Head of caudate nucleus (tissue), 42 donors: ENCODE measurements around the gene CDH4.

Source experiments
- DNase-seq, 42 donors: peaks; one replicate each; pipeline versions ENCODE4 v3.0.0 to v3.0.0-alpha.2; 2020 to 2021; ENCODE audit warnings: mixed read lengths in 7 of 42
- intact Hi-C: fragments of 100-400 bp; cut with DNase I; formaldehyde crosslinking; loops from one replicate; pipeline ENCODE4 v1.15.0; 2022

CDH4 gene

GRCh38 chr20:61927193-61927825 is 675.2 kb downstream of the CDH4 start:
- intact Hi-C loops: no loop called here
- DNase-seq: peak in 1 of 42 donors; percentile 2

GRCh38 chr20:61927826-61928541 is 675.9 kb downstream of the CDH4 start:
- intact Hi-C loops: no loop called here
- DNase-seq: peak in 1 of 42 donors; percentile 2

DNA sequence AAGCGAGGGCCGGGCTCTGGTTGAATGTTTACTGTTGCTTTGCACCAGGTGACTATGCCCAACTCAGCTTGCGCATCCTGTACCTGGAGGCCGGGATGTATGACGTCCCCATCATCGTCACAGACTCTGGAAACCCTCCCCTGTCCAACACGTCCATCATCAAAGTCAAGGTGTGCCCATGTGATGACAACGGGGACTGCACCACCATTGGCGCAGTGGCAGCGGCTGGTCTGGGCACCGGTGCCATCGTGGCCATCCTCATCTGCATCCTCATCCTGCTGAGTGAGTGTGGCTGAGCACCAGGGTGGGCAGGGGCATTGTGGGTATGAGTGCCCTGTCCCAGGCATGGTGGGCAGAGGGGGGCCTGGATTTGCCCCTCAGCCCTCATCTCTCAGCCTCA is 677.5 kb downstream of the CDH4 start:
- intact Hi-C loops: no loop called here
- peak in 1 of 42 donors; percentile 1 for DNase-seq

GRCh38 chr20:61929971-61930666 is 678.1 kb downstream of the CDH4 start:
- intact Hi-C loops: no loop called here

GRCh38 chr20:61930776-61931475 is 678.9 kb downstream of the CDH4 start:
- intact Hi-C loops: no loop called here
- peak in 2 of 42 donors; percentile 17 to 22 for DNase-seq

More at GRCh38 chr20:61929971-61930666, 678.1 kb downstream of the CDH4 start:
- DNase-seq: peak in 1 of 42 donors; percentile 0

- peak in 1 of 42 donors; percentile 18 for DNase-seq
- intact Hi-C loops: no loop called here
Observed at GRCh38 chr20:61931476-61932198, 679.6 kb downstream of the CDH4 start.

DNA sequence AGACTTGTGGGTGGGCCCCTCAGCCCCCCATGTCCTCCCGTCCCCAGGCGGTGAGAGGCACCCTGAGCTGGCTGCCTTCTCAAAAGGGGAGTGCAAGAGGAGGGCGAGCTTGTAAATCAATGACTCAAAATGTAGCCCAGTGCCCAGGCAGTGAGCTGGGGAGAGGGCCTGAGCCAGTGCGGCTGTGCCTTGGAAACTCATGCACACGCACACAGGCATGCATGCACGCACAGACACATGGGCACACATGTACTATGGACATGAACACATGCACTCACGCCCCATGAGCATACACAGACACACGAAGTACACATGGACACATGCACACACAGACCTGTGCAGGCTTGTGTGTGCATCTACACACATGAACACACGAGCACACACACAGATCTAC is 680.1 kb downstream of the CDH4 start:
- intact Hi-C loops: no loop called here
- peak in 3 of 42 donors; percentile 4 to 12 (median 5) for DNase-seq

- intact Hi-C loops: no loop called here
- peak in 5 of 42 donors; percentile 1 to 26 (median 17) for DNase-seq
Observed at GRCh38 chr20:61932711-61933480, 680.8 kb downstream of the CDH4 start.

DNA sequence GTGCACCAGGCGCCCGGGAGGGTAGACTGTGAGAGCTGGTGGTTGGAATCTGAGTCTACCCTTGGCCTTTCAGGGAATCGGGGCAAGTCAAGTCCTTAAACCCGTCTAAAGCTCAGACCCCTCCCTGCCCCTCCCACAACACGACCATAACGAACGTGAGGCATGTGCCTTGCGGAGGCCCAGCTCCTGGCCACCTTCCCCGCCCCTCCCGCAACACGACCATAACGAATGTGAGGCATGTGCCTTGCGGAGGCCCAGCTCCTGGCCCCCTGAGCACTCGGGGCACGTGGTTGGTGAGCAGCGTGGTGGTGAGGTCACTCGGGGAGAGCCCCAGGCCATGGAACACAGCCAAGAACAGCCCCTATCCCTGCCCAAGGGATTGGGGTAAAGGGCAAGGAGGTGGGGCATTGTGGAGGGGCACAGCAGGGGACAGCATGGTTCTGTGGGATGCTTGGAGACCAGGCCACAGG is 681.5 kb downstream of the CDH4 start:
- intact Hi-C loops: no loop called here
- peak in 2 of 42 donors; percentile 10 to 30 for DNase-seq

DNA sequence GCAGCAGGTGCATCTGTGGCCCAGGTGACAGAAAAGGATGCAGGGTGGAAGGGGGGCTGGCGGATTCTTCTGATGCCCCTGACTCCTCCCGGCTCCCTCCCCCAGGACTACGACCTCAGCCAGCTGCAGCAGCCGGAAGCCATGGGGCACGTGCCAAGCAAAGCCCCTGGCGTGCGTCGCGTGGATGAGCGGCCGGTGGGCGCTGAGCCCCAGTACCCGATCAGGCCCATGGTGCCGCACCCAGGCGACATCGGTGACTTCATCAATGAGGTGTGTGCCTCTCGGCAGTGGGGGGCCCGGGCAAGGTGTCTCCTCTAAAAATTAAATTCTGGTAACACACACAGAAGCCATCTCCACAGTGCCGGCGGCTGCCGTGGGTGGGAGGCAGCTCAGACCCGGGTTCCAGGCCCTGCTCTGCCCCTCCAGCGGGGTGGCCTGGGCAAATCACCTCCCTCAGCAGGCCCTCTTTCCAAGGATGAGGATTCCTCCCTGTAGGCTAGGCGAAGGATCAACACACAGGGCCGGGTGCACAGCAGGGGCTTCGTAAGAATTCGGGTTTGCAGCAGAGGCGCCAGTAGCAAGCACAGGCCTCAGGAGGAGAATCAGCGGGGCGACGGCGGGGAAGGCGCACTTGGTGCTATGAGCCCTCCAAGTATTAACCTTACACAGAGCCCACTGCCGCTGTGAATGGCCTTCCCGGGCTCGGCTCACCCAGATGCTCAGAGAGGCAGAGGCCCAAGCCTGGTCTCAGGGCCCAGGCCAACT is 682.1 kb downstream of the CDH4 start:
- peak in 8 of 42 donors; percentile 2 to 36 (median 12) for DNase-seq

GRCh38 chr20:61934716-61935530 is 682.9 kb downstream of the CDH4 start:
- DNase-seq: peak in 9 of 42 donors; percentile 0 to 32 (median 6)
- intact Hi-C loops: no loop called here

More for the DNA sequence above, 682.1 kb downstream of the CDH4 start:
- intact Hi-C loops: no loop called here

- DNase-seq: peak in 2 of 42 donors; percentile 15 to 31
- intact Hi-C loops: no loop called here
Observed at GRCh38 chr20:61935926-61936700, 684.1 kb downstream of the CDH4 start.

GRCh38 chr20:61936701-61937131 is 684.7 kb downstream of the CDH4 start:
- intact Hi-C loops: no loop called here
- DNase-seq: peak in 4 of 42 donors; percentile 6 to 31 (median 20)

- peak in 2 of 42 donors; percentile 25 to 26 for DNase-seq
- intact Hi-C loops: no loop called here
Observed at GRCh38 chr20:61937146-61937962, 685.3 kb downstream of the CDH4 start.
